Right lobe of liver (tissue), 6 donors: Measurements from ENCODE around the gene ARHGAP40. TPM values are rescaled to one million over a fixed set of nuclear protein-coding genes. Genes with fewer than 3 reads are reported as not detected.
A peak's percentile ranks its signal among the peaks of the same experiment; 100 is the strongest.

Experiments
- ATAC-seq, 4 donors: fragments of 200-7000 bp; cut with Tn5 transposase; one replicate each; pipeline ENCODE4 v1.9.1; 2020; ENCODE audit warnings: mild to moderate bottlenecking in 4 of 4, moderate library complexity in 4 of 4
- DNase-seq, 3 donors: peaks; one replicate each; pipeline ENCODE4 v3.0.0-alpha.2; 2020
- H3K27ac ChIP-seq, 3 donors: fragments of 200-600 bp; one replicate each; pipeline ENCODE4 v1.8.0; 2022
- H3K27me3 ChIP-seq, 2 donors: fragments of 200-600 bp; one replicate each; pipeline ENCODE4 v1.8.0; 2022
- H3K36me3 ChIP-seq, 4 donors: fragments of 200-600 bp; sonication (generic) in 1 of 4; one replicate each; pipeline versions ENCODE4 v1.5.1 to v1.8.0; 2017 to 2022; ENCODE audit warnings: control low read depth in 1 of 4
- H3K4me1 ChIP-seq, 4 donors: fragments of 200-600 bp; sonication (generic) in 1 of 4; one replicate each; pipeline versions ENCODE4 v1.5.1 to v1.8.0; 2017 to 2022; ENCODE audit warnings: control low read depth in 1 of 4
- H3K4me3 ChIP-seq, 3 donors: fragments of 200-600 bp; one replicate each; pipeline ENCODE4 v1.8.0; 2022
- H3K9me3 ChIP-seq, 4 donors: fragments of 200-600 bp; sonication (generic) in 1 of 4; one replicate each; pipeline versions ENCODE4 v1.5.1 to v1.8.0; 2017 to 2022; ENCODE audit warnings: control low read depth in 1 of 4
- CTCF ChIP-seq, 4 donors: fragments of 200-600 bp in 3 of 4; fragments of 450-650 bp in 1 of 4; IDR thresholded peaks; one replicate each; pipeline versions ENCODE4 v1.5.1 to v1.8.0; 2016 to 2022; ENCODE audit warnings: antibody characterized with exemption in 4 of 4, mild to moderate bottlenecking in 2 of 4
- POLR2A ChIP-seq: fragments of 450-650 bp; IDR thresholded peaks from one replicate; pipeline ENCODE4 v1.6.1; 2017; ENCODE audit warnings: antibody characterized with exemption, mild to moderate bottlenecking
- WGBS: methylation state at CpG from one replicate; pipeline ENCODE4 v1.1.6; 2018; ENCODE audit warnings: low coverage, low lambda C conversion rate; ENCODE audit not compliant: insufficient coverage; ENCODE audit errors: missing lambda C conversion rate; 5-methylcytosine and 5-hydroxymethylcytosine counted together
- intact Hi-C, 2 donors: fragments of 100-400 bp; cut with DNase I; formaldehyde crosslinking; loops; one replicate each; pipeline versions ENCODE4 v1.11.2 to v1.14.1; 2022
- total RNA-seq, 6 experiments: library from RNA; depleted of rRNA in 2 of 6; stranded (reverse); fragments of >200 nt in 2 of 6; fragmentation: NEBNext Ultra II Directional in 3 of 6; extraction: Animal tissue kit (Norgen Biotek cat#: 25700) in 3 of 6; gene quantifications; one replicate each; pipeline versions ENCODE4 v1.1.0 to v1.2.4, GENCODE V29; 2016 to 2023
- donor health status: DM: no; HTN: yes; CAD: no.
- donor health status: DM: no; HTN: no; CAD: no.
- donor health status: DM: no; HTN: no; CAD: no.
- donor health status: DM: no; HTN: yes; CAD: no.
- donor health status: DM: no; HTN: yes; CAD: no.

The ARHGAP40 gene
- total RNA-seq, 6 experiments from 2014 or later, result 0.12 TPM; not detected in 5

GRCh38 chr20:38642498-38642897 is 40.9 kb downstream of the ARHGAP40 start:
- TF ChIP-seq CTCF (IDR thresholded peaks at IDR 0.05) (no peak), POLR2A (no peak)
- no peaks in the 10 kb centered on the region for H3K36me3 ChIP-seq
- H3K9me3 ChIP-seq, result no peaks in the 10 kb centered on the region
- H3K4me1 ChIP-seq, result peaks cover 0 to 7% (median 0%) of the 10 kb centered on the region in 4 donors
- no peak overlapping the region for H3K27ac ChIP-seq
- 75% methylated on average over 2 of the region's 2 CpGs for WGBS
- no peak for ATAC-seq
- H3K4me3 ChIP-seq, result no peak overlapping the region
- DNase-seq, result no peak
- peaks cover 0 to 6% of the 10 kb centered on the region in 2 donors for H3K27me3 ChIP-seq
- intact Hi-C loops, result loop anchor here in 1 of 2 donors (10.0 kb wide), 1 partner anchor 92 kb away; no protein-coding TSS in a partner anchor

- no peak for TF ChIP-seq POLR2A
- no peak for TF ChIP-seq CTCF (IDR thresholded peaks at IDR 0.05)
- ATAC-seq, result no peak
- DNase-seq, result no peak
- Histone ChIP-seq H3K27me3 (peaks cover 0 to 6% of the 10 kb centered on the region in 2 donors), H3K36me3 (no peaks in the 10 kb centered on the region), H3K9me3 (no peaks in the 10 kb centered on the region), H3K27ac (no peak overlapping the region), H3K4me3 (no peak overlapping the region), H3K4me1 (peaks cover 0 to 7% (median 0%) of the 10 kb centered on the region in 4 donors)
- WGBS, result 21% methylated on average over 4 of the region's 4 CpGs
- intact Hi-C loops, result loop anchor here (5.0 to 10.0 kb wide), 2 partner anchors 90 to 98 kb away; no protein-coding TSS in a partner anchor
Measured at GRCh38 chr20:38644588-38645260, 43.1 kb downstream of the ARHGAP40 start.

- Histone ChIP-seq H3K36me3 (no peaks in the 10 kb centered on the region), H3K27me3 (peaks cover 0 to 6% of the 10 kb centered on the region in 2 donors), H3K4me3 (no peak overlapping the region), H3K9me3 (no peaks in the 10 kb centered on the region), H3K27ac (no peak overlapping the region), H3K4me1 (peaks cover 0 to 7% (median 0%) of the 10 kb centered on the region in 4 donors)
- no peak for DNase-seq
- WGBS, result 22% methylated on average over 5 of the region's 5 CpGs
- no peak for ATAC-seq
- TF ChIP-seq POLR2A (no peak), CTCF (IDR thresholded peaks at IDR 0.05) (no peak)
- intact Hi-C loops, result loop anchor here (5.0 to 10.0 kb wide), 2 partner anchors 89 to 97 kb away; no protein-coding TSS in a partner anchor
Measured at GRCh38 chr20:38645351-38645750, 43.7 kb downstream of the ARHGAP40 start.

GRCh38 chr20:38645980-38646858 is 44.6 kb downstream of the ARHGAP40 start:
- H3K9me3 ChIP-seq, result no peaks in the 10 kb centered on the region
- H3K36me3 ChIP-seq, result no peaks in the 10 kb centered on the region
- ATAC-seq, result peak; percentile 89 to 98 (median 94)
- TF ChIP-seq POLR2A (no peak), CTCF (IDR thresholded peaks at IDR 0.05) (peak; percentile 93 to 99 (median 96))
- H3K27ac ChIP-seq, result no peak overlapping the region
- peaks cover 0 to 7% (median 0%) of the 10 kb centered on the region in 4 donors for H3K4me1 ChIP-seq
- intact Hi-C loops, result loop anchor here (5.0 to 10.0 kb wide), 2 partner anchors 89 to 96 kb away; no protein-coding TSS in a partner anchor
- peaks cover 0 to 6% of the 10 kb centered on the region in 2 donors for H3K27me3 ChIP-seq
- peak overlapping the region in 1 of 3 donors; percentile 4 for H3K4me3 ChIP-seq
- DNase-seq, result peak; percentile 78 to 83 (median 82)
- WGBS, result 6% methylated on average over 16 of the region's 50 CpGs
